GM18861 (cell line): ENCODE measurements around the gene CCDC47.
"Not testable (repeated sequence)": the region's sequence is repeated elsewhere in the genome, so short reads cannot be mapped to it uniquely, and the experiment has no call there.

Source experiments
- ATAC-seq: cut with Tn5 transposase; IDR thresholded peaks from one replicate; pipeline ENCODE4 v1.9.1; 2021; ENCODE audit not compliant: unreplicated experiment

Gene CCDC47

GRCh38 chr17:63740464-63741142, 32.8 kb downstream of the CCDC47 start:
- ATAC-seq, result no peak

- ATAC-seq, result no peak
Observed at GRCh38 chr17:63735691-63736090, 37.7 kb downstream of the CCDC47 start.

- ATAC-seq, result no peak
Observed at GRCh38 chr17:63722403-63722802, 51.0 kb downstream of the CCDC47 start.

- not testable (repeated sequence) for ATAC-seq
Observed at GRCh38 chr17:63720194-63720593, 53.2 kb downstream of the CCDC47 start.

- no peak for ATAC-seq
Observed at GRCh38 chr17:63718988-63719387, 54.4 kb downstream of the CCDC47 start.

GRCh38 chr17:63716426-63716825, 57.0 kb downstream of the CCDC47 start:
- no peak for ATAC-seq

GRCh38 chr17:63714550-63715277, 58.7 kb downstream of the CCDC47 start:
- no peak for ATAC-seq

- ATAC-seq, result no peak
Observed at GRCh38 chr17:63709110-63709509, 64.3 kb downstream of the CCDC47 start.

GRCh38 chr17:63707151-63707550, 66.2 kb downstream of the CCDC47 start:
- no peak for ATAC-seq

GRCh38 chr17:63706336-63707082, 66.9 kb downstream of the CCDC47 start:
- no peak for ATAC-seq

- no peak for ATAC-seq
Observed at GRCh38 chr17:63705657-63706056, 67.7 kb downstream of the CCDC47 start.

- no peak for ATAC-seq
Observed at GRCh38 chr17:63704836-63705235, 68.6 kb downstream of the CCDC47 start.

GRCh38 chr17:63704259-63704576, 69.2 kb downstream of the CCDC47 start:
- no peak for ATAC-seq

- ATAC-seq, result no peak
Observed at GRCh38 chr17:63703556-63704258, 69.7 kb downstream of the CCDC47 start.

- ATAC-seq, result no peak
Observed at GRCh38 chr17:63703029-63703428, 70.4 kb downstream of the CCDC47 start.

GRCh38 chr17:63702721-63703015, 70.7 kb downstream of the CCDC47 start:
- ATAC-seq, result no peak

GRCh38 chr17:63701868-63702720, 71.3 kb downstream of the CCDC47 start:
- no peak for ATAC-seq

GRCh38 chr17:63701456-63701820, 72.0 kb downstream of the CCDC47 start:
- ATAC-seq, result no peak

- no peak for ATAC-seq
Observed at GRCh38 chr17:63700528-63701455, 72.6 kb downstream of the CCDC47 start.
